Measurements from ENCODE around the gene SLCO4A1. TPM values are rescaled to one million over a fixed set of nuclear protein-coding genes. Genes with fewer than 3 reads are reported as not detected.

SLCO4A1 gene
- total and polyA plus RNA-seq, 2 donors (not counting 3 experiments of a cell fraction or from before 2014, with no cell fraction given) = 1.4 to 4.1 TPM

DNA sequence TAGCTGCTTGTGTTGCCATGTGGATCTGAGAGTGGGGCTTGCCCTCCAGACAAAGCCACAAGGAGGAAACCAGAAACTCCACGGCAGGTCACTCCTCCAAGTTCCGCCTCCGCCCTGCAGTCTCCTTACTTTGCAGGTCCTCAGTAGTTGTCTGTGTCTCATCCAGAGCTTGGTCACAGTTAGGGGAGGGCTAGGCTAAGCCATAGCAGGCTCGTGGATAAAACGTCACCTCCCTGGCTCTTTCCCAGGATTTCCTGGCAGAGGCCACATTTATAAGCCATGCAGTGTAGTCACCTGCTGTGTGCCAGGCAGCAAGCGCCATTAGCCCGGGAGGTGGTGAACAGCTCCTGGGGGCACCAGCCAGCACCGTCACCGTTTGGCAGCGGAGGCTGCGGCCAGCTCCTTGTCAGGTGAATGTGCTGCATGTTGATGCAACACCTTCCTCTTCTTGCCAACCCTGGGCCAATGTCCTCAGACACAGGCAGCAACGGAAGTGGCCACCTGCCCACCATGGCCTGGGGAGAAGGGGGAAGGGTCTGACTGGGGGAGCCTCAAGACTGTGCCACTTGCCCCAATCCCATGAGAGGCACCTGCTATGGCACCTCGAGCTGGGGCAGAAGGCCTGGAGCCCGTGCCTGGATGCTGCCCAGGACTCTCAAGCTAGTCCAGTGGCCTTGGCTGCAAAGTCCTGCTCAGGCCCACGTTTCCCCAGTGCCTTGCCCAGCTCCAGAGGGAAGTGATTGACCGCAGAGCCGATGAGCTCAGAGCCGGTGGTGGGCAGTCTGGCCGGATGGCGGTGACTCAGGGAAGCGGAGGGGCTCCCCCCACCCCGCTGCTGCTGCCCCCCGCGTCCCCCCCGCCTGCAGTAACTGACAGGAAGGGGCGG lies 39.0 kb upstream of the SLCO4A1 start:
- Histone ChIP-seq H3K4me2 (ENCODE audit: insufficient read depth, low read length) (peak overlapping the region; percentile 45), H3K27me3 (ENCODE audit: control insufficient read depth in 2 of 2, insufficient read depth in 2 of 2, low read length in 2 of 2) (no peaks in the 10 kb centered on the region), H3K36me3 (ENCODE audit: control insufficient read depth in 2 of 2, extremely low read depth in 1 of 2, insufficient read depth in 2 of 2, low read length in 2 of 2) (no peaks in the 10 kb centered on the region), H3K79me2 (ENCODE audit: control insufficient read depth, insufficient read depth, low read length) (no peaks in the 10 kb centered on the region), H3K9me3 (replicated peaks; ENCODE audit: control insufficient read depth, insufficient read depth, low read length) (no peaks in the 10 kb centered on the region), H4K20me1 (replicated peaks; ENCODE audit: control insufficient read depth, extremely low read depth, insufficient read depth, low read length) (no peaks in the 10 kb centered on the region), H3K4me3 (replicated peaks in 1 of 3; ENCODE audit: insufficient read depth in 1 of 3, low read depth in 1 of 3, low read length in 3 of 3) (no peak overlapping the region), H3K4me1 (ENCODE audit: control insufficient read depth, extremely low read depth, insufficient read depth, low read length) (peaks cover 16% of the 10 kb centered on the region), H3K9me1 (replicated peaks; ENCODE audit: control insufficient read depth, extremely low read depth, insufficient read depth, low read length) (no peaks in the 10 kb centered on the region), H3K27ac (ENCODE audit: insufficient read depth, low read depth, low read length) (peak overlapping the region; percentile 78), H2AFZ (ENCODE audit: low read depth, low read length) (peak overlapping the region; percentile 65), H3K9ac (replicated peaks; ENCODE audit: extremely low read depth, insufficient read depth, low read length) (peak overlapping the region; percentile 7)
- DNase-seq (ENCODE audit: low read depth, low spot score) (peak; percentile 86), FAIRE-seq (peak; percentile 90)
- ChIA-PET CTCF (interaction anchor here (0.8 to 2.1 kb wide), 12 partner anchors 9 to 221 kb away, joined by 3 to 25 read pairs (median 4); no protein-coding TSS in a partner anchor), POLR2A (interaction anchor here (1.1 kb wide), 1 partner anchor 101 kb away, joined by 3 read pairs; no protein-coding TSS in a partner anchor)
- intact Hi-C loops (cut with micrococcal nuclease) = loop anchor here (1.0 kb wide), 1 partner anchor 13 kb away; no protein-coding TSS in a partner anchor
- TF ChIP-seq FOS (IDR thresholded peaks at IDR 0.05; ENCODE audit: borderline replicate concordance, insufficient read depth, low read length) (peak; percentile 69), JUN (IDR thresholded peaks at IDR 0.05; ENCODE audit: borderline replicate concordance, insufficient read depth, insufficient read length, low read depth) (peak; percentile 23), GATA2 (IDR thresholded peaks at IDR 0.05; ENCODE audit: insufficient read depth, insufficient read length, low read depth, low read length) (no peak), POLR2AphosphoS5 (IDR thresholded peaks at IDR 0.05; ENCODE audit: insufficient read depth, low read depth, low read length) (peak; percentile 53)
- TF ChIP-seq, protein P1, sequence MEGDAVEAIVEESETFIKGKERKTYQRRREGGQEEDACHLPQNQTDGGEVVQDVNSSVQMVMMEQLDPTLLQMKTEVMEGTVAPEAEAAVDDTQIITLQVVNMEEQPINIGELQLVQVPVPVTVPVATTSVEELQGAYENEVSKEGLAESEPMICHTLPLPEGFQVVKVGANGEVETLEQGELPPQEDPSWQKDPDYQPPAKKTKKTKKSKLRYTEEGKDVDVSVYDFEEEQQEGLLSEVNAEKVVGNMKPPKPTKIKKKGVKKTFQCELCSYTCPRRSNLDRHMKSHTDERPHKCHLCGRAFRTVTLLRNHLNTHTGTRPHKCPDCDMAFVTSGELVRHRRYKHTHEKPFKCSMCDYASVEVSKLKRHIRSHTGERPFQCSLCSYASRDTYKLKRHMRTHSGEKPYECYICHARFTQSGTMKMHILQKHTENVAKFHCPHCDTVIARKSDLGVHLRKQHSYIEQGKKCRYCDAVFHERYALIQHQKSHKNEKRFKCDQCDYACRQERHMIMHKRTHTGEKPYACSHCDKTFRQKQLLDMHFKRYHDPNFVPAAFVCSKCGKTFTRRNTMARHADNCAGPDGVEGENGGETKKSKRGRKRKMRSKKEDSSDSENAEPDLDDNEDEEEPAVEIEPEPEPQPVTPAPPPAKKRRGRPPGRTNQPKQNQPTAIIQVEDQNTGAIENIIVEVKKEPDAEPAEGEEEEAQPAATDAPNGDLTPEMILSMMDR (IDR thresholded peaks at IDR 0.05; ENCODE audit: extremely low read depth in 1 of 2, insufficient read depth in 1 of 2, low read depth in 1 of 2, low read length in 2 of 2) = no peak
- BruUV-seq (replicated peaks) = no TSS peak
- dilution Hi-C loops (cut with MboI; ENCODE audit: extremely low pct_ligation_motif_present, low sequenced_read_pairs) = no loop called here
